Activated CD4-positive, alpha-beta T cell treated with anti-CD3 and anti-CD28 coated beads, Interleukin-2, amount 50 U/mL, for 24 hours (primary cell): ENCODE data around the gene B3GALT6.

Experiments used
- DNase-seq, 2 donors: peaks; one replicate each; pipeline ENCODE4 v3.0.0-alpha.2; 2020; ENCODE audit warnings: low read depth in 1 of 2, low spot score in 1 of 2

Gene B3GALT6

GRCh38 chr1:1281533-1282321, 49.7 kb downstream of the B3GALT6 start:
- DNase-seq: no peak

DNA sequence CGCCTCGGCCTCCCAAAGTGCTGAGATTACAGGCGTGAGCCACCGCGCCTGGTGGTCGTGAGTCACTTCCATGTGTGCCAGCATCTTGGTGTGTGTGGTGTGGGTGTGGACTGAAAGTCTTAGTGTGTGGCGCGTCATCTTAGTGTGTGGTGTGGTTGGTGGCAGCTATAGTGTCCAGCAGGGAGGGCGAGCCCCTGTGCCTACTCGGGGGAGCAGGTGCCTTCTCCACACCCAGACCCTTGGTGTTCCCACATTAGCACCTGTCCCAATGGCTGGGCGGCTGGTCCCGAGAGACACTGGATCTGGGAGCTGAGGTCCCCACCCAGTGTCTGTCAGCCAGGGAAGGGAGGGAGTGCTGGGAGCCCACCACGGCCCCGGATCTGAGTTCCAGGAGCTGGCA, 51.0 kb downstream of the B3GALT6 start:
- DNase-seq: no peak

- no peak for DNase-seq
Observed at GRCh38 chr1:1283821-1284220, 51.8 kb downstream of the B3GALT6 start.
